Measurements from ENCODE around the gene MKRN1.
"Not testable (repeated sequence)": the region's sequence is repeated elsewhere in the genome, so short reads cannot be mapped to it uniquely, and the experiment has no call there.

MKRN1 gene

DNA sequence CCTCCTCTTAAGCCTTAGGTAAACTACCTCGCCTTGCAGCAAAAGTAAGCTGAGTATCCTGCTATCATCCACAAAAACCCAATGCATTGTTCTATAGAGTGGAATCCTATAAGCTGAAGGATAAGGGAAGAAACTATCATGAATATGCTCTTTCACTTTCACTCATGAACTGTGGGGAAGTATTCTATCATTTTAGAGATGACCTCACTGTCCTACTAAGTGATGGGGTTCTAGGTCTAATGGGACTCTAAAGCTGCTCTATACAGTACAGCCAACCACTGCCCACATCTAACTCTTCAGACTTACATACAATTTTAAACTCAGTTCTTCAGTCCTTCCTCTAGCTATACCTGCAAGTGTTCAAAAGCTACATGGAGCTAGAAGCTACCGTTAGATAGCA is 16.2 kb downstream of the MKRN1 start:
- Histone ChIP-seq H3K36me3 (peaks cover 96 to 100% (median 98%) of the 10 kb centered on the region in 11 experiments), H4K20me1 (peaks cover 50 to 100% (median 83%) of the 10 kb centered on the region in 11 experiments; a peak in 21 of 22 replicates), H3K27me3 (no peaks in the 10 kb centered on the region), H3K4me3 (no peak overlapping the region), H3K9ac (no peak overlapping the region), H3K27ac (no peak overlapping the region), H3K4me1 (peaks cover 0 to 11% (median 2%) of the 10 kb centered on the region in 10 experiments; a peak in 6 of 20 replicates), H3K4me2 (no peak overlapping the region), H3K9me3 (replicated peaks in 1 of 11) (0 out of 22 replicates have a peak, but pooled peaks cover 0 to 5% (median 0%) of the 10 kb centered on the region in 11 experiments)
- no peak for TF ChIP-seq Cebpa-rat (IDR thresholded peaks at IDR 0.05)

DNA sequence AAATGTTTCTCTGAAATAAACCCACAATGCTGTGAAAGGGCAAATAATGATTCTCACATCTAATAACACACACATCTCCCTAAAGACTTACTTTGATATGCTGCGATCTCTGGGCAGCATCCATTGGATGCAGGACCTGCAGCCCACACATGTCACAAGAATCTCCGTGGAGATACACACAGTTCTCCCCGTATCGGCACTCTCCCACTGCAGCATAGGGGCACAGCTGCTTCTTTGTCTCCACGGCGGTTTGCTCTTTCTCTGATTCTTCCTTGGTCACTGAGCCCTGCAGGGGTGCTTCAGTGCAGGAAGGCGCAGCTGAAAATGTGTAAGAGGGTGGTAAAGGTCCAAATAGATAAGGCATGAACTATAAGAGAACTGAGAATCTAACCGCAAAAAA is 20.4 kb downstream of the MKRN1 start:
- Histone ChIP-seq H3K27ac (no peak overlapping the region), H3K36me3 (peaks cover 95 to 100% (median 99%) of the 10 kb centered on the region in 11 experiments), H3K4me1 (peaks cover 0 to 10% (median 0%) of the 10 kb centered on the region in 10 experiments; a peak in 5 of 20 replicates), H3K4me3 (no peak overlapping the region), H3K4me2 (no peak overlapping the region), H3K9ac (no peak overlapping the region), H3K27me3 (no peaks in the 10 kb centered on the region), H3K9me3 (replicated peaks in 1 of 11) (no peaks in the 10 kb centered on the region), H4K20me1 (peaks cover 41 to 100% (median 64%) of the 10 kb centered on the region in 11 experiments; a peak in 21 of 22 replicates)
- TF ChIP-seq Cebpa-rat (IDR thresholded peaks at IDR 0.05), result no peak

DNA sequence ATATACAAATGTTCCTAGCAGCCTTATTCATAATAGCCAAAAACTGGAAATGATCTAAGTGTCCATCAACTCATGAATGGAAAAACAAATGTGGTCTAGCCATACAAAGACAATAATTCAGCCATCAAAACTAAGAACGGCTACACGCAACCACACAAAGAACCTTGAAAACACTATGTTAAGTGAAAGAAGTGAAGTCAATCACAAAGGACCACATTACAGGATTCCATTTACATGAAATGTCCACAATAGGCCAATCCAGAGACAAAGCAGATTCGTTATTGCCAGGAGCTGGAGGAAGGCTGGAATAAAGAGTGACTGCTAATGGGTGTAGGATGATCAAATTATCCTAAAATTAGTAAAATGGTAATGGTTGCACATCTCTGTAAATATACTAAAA is 21.1 kb downstream of the MKRN1 start:
- peaks cover 0 to 7% (median 0%) of the 10 kb centered on the region in 10 experiments; a peak in 5 of 20 replicates for H3K4me1 ChIP-seq
- no peak for TF ChIP-seq Cebpa-rat (IDR thresholded peaks at IDR 0.05)

DNA sequence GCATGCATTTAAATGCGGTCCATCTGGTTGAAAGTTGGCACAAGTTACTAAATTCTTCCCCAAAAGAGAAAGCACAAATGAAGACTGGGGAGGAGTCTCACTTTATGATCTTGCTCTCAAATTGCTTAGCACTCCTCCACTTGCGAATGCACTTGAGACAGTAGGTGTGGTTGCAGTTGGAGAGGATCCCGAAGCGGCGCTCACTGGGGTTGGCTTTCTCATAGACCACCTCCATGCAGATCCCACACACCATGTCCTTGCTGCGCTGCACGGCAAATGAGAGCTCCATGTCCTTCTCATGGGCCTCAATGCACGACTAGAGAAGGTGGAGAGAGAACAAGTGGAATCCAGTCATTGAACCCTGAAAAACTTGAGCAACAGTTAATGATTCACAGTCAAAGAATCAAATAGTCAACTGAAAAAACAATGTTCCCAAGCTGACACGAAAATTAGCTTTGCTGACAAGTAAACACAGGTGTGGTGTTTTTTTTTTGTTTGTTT is 22.7 kb downstream of the MKRN1 start:
- Histone ChIP-seq H3K9me3 (replicated peaks in 1 of 11) (no peaks in the 10 kb centered on the region), H3K9ac (no peak overlapping the region), H3K27me3 (no peaks in the 10 kb centered on the region), H3K36me3 (peaks cover 92 to 100% (median 97%) of the 10 kb centered on the region in 11 experiments), H3K4me1 (peaks cover 0 to 8% (median 0%) of the 10 kb centered on the region in 10 experiments; a peak in 6 of 20 replicates), H3K27ac (no peak overlapping the region), H4K20me1 (peaks cover 23 to 100% (median 45%) of the 10 kb centered on the region in 11 experiments; a peak in 21 of 22 replicates), H3K4me3 (no peak overlapping the region), H3K4me2 (no peak overlapping the region)
- TF ChIP-seq Cebpa-rat (IDR thresholded peaks at IDR 0.05), result no peak

More for the DNA sequence above, 21.1 kb downstream of the MKRN1 start:
- no peak overlapping the region for H3K4me2 ChIP-seq
- no peaks in the 10 kb centered on the region for H3K27me3 ChIP-seq
- H3K9me3 ChIP-seq (replicated peaks in 1 of 11), result no peaks in the 10 kb centered on the region
- no peak overlapping the region for H3K4me3 ChIP-seq
- no peak overlapping the region for H3K9ac ChIP-seq
- peaks cover 97 to 100% (median 99%) of the 10 kb centered on the region in 11 experiments for H3K36me3 ChIP-seq
- peaks cover 39 to 100% (median 60%) of the 10 kb centered on the region in 11 experiments; a peak in 21 of 22 replicates for H4K20me1 ChIP-seq
- no peak overlapping the region for H3K27ac ChIP-seq

DNA sequence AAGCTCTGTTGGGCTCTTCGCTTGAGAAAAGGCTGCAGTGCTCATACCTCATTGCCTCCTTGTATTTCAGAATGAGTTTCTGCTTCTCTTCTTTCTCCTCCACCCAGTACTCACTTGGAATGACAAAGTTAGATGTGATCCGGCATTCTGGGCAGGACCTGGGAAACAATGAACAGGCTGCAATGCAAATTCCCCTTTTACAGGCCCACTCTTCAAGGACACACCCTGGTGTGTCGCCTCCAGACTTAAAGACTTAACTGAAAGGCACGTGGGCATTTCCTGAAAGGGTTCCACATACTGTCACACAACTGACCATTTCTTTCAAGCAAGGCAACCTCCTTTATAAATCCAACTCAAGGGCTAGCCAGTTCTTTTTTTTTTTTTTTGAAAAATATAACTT is 23.6 kb downstream of the MKRN1 start:
- H3K36me3 ChIP-seq, result peaks cover 84 to 100% (median 91%) of the 10 kb centered on the region in 11 experiments

DNA sequence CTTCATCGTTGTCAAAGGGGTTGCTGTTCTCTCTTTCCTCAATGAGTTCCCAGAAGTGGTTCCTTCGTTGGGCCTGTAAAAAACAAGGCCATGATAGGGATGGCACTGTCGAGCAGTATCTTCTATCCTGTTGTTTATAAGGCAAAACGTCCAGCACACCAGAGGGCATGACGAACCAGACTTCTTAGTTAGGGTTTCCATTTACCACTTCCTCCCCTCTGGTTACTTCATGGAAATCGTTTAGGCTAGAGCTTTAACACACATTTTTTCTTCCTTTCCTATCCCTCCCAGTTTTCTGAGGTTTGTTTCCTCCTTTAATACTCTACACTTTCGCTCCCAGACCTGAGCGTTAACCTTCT is 24.7 kb downstream of the MKRN1 start:
- Histone ChIP-seq H3K27ac (no peak overlapping the region), H3K4me1 (peaks cover 0 to 28% (median 10%) of the 10 kb centered on the region in 10 experiments; a peak in 13 of 20 replicates)

More for the DNA sequence above, 23.6 kb downstream of the MKRN1 start:
- no peak overlapping the region for H3K4me2 ChIP-seq
- no peaks in the 10 kb centered on the region for H3K9me3 ChIP-seq (replicated peaks in 1 of 11)
- peaks cover 15 to 100% (median 37%) of the 10 kb centered on the region in 11 experiments; a peak in 21 of 22 replicates for H4K20me1 ChIP-seq
- no peak overlapping the region for H3K9ac ChIP-seq
- no peak overlapping the region for H3K4me3 ChIP-seq
- no peaks in the 10 kb centered on the region for H3K27me3 ChIP-seq
- no peak overlapping the region for H3K27ac ChIP-seq
- peaks cover 0 to 17% (median under 1%) of the 10 kb centered on the region in 10 experiments; a peak in 10 of 20 replicates for H3K4me1 ChIP-seq
- TF ChIP-seq Cebpa-rat (IDR thresholded peaks at IDR 0.05), result no peak

DNA sequence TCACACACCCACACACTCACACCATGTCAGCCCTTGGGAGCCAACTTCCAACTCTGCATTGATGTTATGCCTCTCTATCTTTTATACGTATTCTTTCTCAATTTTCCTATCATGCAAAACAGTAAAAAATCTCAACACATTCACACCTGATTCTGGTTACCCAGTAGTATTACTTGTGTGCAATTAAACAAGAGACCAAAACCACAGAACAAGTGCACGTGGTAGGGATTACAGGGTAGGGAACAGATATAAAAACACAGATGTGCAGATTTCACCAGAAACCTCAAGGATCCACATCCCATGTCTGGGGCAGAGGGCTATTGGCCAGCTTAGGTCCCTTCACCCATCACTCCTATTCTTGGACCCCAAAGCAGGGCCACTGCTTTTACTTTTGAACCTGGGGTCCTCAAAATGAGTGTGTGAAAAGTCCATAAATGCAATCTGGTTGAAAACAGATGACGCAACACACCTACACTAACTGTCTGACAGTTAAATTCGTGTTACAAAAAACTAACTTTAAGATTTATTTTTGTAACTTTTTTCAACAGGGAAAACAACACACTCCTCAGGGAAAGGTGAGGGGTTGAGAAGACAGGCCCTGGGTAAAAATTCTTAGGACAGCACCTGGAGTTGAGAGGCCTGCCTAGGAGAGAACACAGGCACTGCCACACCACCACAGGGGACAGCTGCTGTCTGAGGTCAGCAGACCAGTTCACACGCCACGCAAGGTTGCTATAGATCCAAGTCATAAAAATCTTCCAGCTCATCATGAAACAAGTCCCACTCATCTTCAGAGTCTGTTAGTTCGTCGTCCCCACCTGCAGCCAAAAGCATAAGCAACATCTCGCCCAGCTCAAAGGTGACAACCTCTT is 25.3 kb downstream of the MKRN1 start:
- not testable (repeated sequence) for H3K4me3 ChIP-seq; H3K4me2 ChIP-seq; H3K9ac ChIP-seq; H3K27me3 ChIP-seq; H3K9me3 ChIP-seq (replicated peaks in 1 of 11); H3K27ac ChIP-seq
- peaks cover 0 to 31% (median 10%) of the 10 kb centered on the region in 10 experiments; a peak in 13 of 20 replicates for H3K4me1 ChIP-seq
- H4K20me1 ChIP-seq, result peaks cover 9 to 100% (median 23%) of the 10 kb centered on the region in 11 experiments; a peak in 18 of 22 replicates
- TF ChIP-seq Cebpa-rat (IDR thresholded peaks at IDR 0.05), result peak in 1 of 11 experiments; percentile 62; a peak in 1 of 22 replicates
- H3K36me3 ChIP-seq, result peaks cover 69 to 90% (median 74%) of the 10 kb centered on the region in 11 experiments

More for the DNA sequence above, 24.7 kb downstream of the MKRN1 start:
- Histone ChIP-seq H3K9ac (no peak overlapping the region), H3K9me3 (replicated peaks in 1 of 11) (no peaks in the 10 kb centered on the region), H3K4me2 (no peak overlapping the region), H3K27me3 (no peaks in the 10 kb centered on the region), H3K36me3 (peaks cover 75 to 92% (median 80%) of the 10 kb centered on the region in 11 experiments), H4K20me1 (peaks cover 9 to 100% (median 29%) of the 10 kb centered on the region in 11 experiments; a peak in 19 of 22 replicates), H3K4me3 (no peak overlapping the region)
- TF ChIP-seq Cebpa-rat (IDR thresholded peaks at IDR 0.05), result no peak

DNA sequence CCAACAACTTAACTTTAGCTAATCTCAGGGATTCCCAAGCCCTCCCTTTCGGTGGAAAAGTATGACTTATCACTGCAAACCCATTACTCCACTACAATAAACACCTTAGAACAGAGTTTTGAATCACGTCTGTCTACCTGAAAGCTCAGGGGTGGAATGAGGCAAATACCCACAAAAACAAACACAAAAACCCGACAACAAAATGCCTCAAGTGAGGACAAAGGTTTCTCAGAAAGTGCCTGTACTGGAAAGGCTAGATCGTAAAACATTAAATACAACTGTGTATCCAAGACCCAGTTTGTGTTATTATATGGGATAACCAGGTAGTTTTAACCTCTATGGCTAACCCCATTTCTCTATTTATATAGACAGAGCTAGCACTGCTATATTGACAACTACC is 26.0 kb downstream of the MKRN1 start:
- Histone ChIP-seq H3K36me3 (peaks cover 61 to 83% (median 66%) of the 10 kb centered on the region in 11 experiments), H3K4me1 (peaks cover 0 to 35% (median 11%) of the 10 kb centered on the region in 10 experiments; a peak in 14 of 20 replicates), H3K4me3 (no peak overlapping the region), H3K9me3 (replicated peaks in 1 of 11) (no peaks in the 10 kb centered on the region), H3K9ac (no peak overlapping the region), H4K20me1 (peaks cover 5 to 95% (median 19%) of the 10 kb centered on the region in 11 experiments; a peak in 15 of 22 replicates), H3K27ac (no peak overlapping the region), H3K27me3 (no peaks in the 10 kb centered on the region), H3K4me2 (no peak overlapping the region)
- no peak for TF ChIP-seq Cebpa-rat (IDR thresholded peaks at IDR 0.05)

DNA sequence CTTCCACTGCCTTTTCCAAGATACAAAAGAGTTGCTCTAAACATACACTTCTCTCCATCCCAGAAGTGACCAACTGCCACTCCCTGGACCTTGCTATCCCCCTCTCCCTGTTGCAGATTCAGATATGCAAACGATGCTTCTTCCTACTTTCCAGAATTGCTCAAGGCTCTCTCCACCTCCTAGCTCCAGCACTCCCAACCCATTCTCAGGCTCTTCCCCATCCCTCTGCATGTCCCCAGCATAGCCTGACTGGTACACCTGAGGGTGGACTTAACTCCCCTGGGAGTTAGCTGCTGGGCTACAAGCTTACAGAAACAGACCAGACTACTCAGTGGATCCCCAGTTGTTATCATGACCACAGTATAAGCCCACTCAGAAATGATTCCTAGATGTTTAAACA is 27.6 kb downstream of the MKRN1 start:
- no peak overlapping the region for H3K4me2 ChIP-seq
- peaks cover 1 to 79% (median 11%) of the 10 kb centered on the region in 11 experiments; a peak in 14 of 22 replicates for H4K20me1 ChIP-seq

More for the DNA sequence above, 27.6 kb downstream of the MKRN1 start:
- Histone ChIP-seq H3K27me3 (no peaks in the 10 kb centered on the region), H3K4me3 (no peak overlapping the region), H3K9me3 (replicated peaks in 1 of 11) (no peaks in the 10 kb centered on the region), H3K27ac (no peak overlapping the region), H3K9ac (no peak overlapping the region), H3K4me1 (peaks cover 0 to 45% (median 15%) of the 10 kb centered on the region in 10 experiments; a peak in 14 of 20 replicates), H3K36me3 (peaks cover 45 to 67% (median 51%) of the 10 kb centered on the region in 11 experiments)
- no peak for TF ChIP-seq Cebpa-rat (IDR thresholded peaks at IDR 0.05)
